AG04449 (cell line): ENCODE measurements around the gene USP36.
"Not testable (repeated sequence)": the region's sequence is repeated elsewhere in the genome, so short reads cannot be mapped to it uniquely, and the experiment has no call there.

ENCODE experiments used
- CTCF ChIA-PET: fragments of 350-600 bp; formaldehyde crosslinking; extraction: SDS; loops from one replicate; lab custom pipeline; 2021; ENCODE audit warnings: antibody characterized with exemption; lab: Yijun Ruan, JAX
- POLR2A ChIA-PET: fragments of 400-600, 350-600 bp; formaldehyde crosslinking; extraction: SDS; loops from one replicate; lab custom pipeline; 2020; ENCODE audit warnings: antibody characterized with exemption, inconsistent platforms; lab: Yijun Ruan, JAX
- DNase-seq: peaks from one replicate; pipeline ENCODE4 v3.0.0-alpha.2; 2010; ENCODE audit warnings: low read depth, low spot score
- H3K4me3 ChIP-seq: 2 replicates; pipeline ENCODE4 v1.5.1; 2011; ENCODE audit warnings: low read depth, mild to moderate bottlenecking, control low read depth, low read length
- CTCF ChIP-seq: IDR thresholded peaks from one replicate; pipeline ENCODE4 v1.5.1; 2011; ENCODE audit warnings: mild to moderate bottlenecking, moderate library complexity, low read length, control low read depth, inconsistent platforms; ENCODE audit not compliant: insufficient read depth; ENCODE audit errors: missing control alignments

The USP36 gene

GRCh38 chr17:78879635-78880186, 39.1 kb upstream of the USP36 start:
- CTCF ChIA-PET: interaction anchor here (1.3 to 1.7 kb wide), 2 partner anchors 14 to 92 kb away, joined by 7 to 13 read pairs; no protein-coding TSS in a partner anchor
- no peak for TF ChIP-seq CTCF
- DNase-seq: peak; percentile 56
- peak overlapping the region; percentile 33 for H3K4me3 ChIP-seq
- POLR2A ChIA-PET: interaction anchor here (0.5 to 1.1 kb wide), 4 partner anchors 18 to 96 kb away, joined by 3 to 4 read pairs (median 3); no protein-coding TSS in a partner anchor

GRCh38 chr17:78878871-78879527, 38.4 kb upstream of the USP36 start:
- TF ChIP-seq CTCF: no peak
- H3K4me3 ChIP-seq: peak overlapping the region; percentile 33
- CTCF ChIA-PET: interaction anchor here (1.3 to 1.7 kb wide), 3 partner anchors 13 to 93 kb away, joined by 3 to 13 read pairs (median 7); no protein-coding TSS in a partner anchor
- POLR2A ChIA-PET: interaction anchor here (0.5 to 1.0 kb wide), 2 partner anchors 17 to 97 kb away, joined by 3 to 4 read pairs; no protein-coding TSS in a partner anchor
- no peak for DNase-seq

GRCh38 chr17:78878261-78878660, 37.6 kb upstream of the USP36 start:
- ChIA-PET POLR2A (interaction anchor here (1.0 kb wide), 1 partner anchor 55 kb away, joined by 4 read pairs; no protein-coding TSS in a partner anchor), CTCF (interaction anchor here (1.3 to 4.9 kb wide), 5 partner anchors 10 to 93 kb away, joined by 3 to 53 read pairs (median 7); no protein-coding TSS in a partner anchor)
- no peak overlapping the region for H3K4me3 ChIP-seq
- no peak for DNase-seq
- TF ChIP-seq CTCF: no peak

GRCh38 chr17:78876954-78877517, 36.4 kb upstream of the USP36 start:
- H3K4me3 ChIP-seq, DNase-seq, POLR2A ChIA-PET: not testable (repeated sequence)
- CTCF ChIA-PET: interaction anchor here (1.2 to 4.9 kb wide), 4 partner anchors 8 to 95 kb away, joined by 6 to 53 read pairs (median 7); no protein-coding TSS in a partner anchor

GRCh38 chr17:78876094-78876597, 35.5 kb upstream of the USP36 start:
- ChIA-PET CTCF (interaction anchor here (0.7 to 4.9 kb wide), 5 partner anchors 8 to 170 kb away, joined by 3 to 53 read pairs (median 6); no protein-coding TSS in a partner anchor), POLR2A (interaction anchor here (0.6 to 0.7 kb wide), 2 partner anchors 11 to 43 kb away, joined by 3 read pairs; no protein-coding TSS in a partner anchor)
- TF ChIP-seq CTCF: no peak
- no peak overlapping the region for H3K4me3 ChIP-seq
- no peak for DNase-seq

- ChIA-PET POLR2A (interaction anchor here (0.6 to 0.7 kb wide), 2 partner anchors 11 to 43 kb away, joined by 3 read pairs; no protein-coding TSS in a partner anchor), CTCF (interaction anchor here (0.7 to 4.9 kb wide), 4 partner anchors 9 to 170 kb away, joined by 3 to 53 read pairs (median 6); no protein-coding TSS in a partner anchor)
Measured at GRCh38 chr17:78875363-78876093, 34.9 kb upstream of the USP36 start.

More at GRCh38 chr17:78875363-78876093, 34.9 kb upstream of the USP36 start:
- TF ChIP-seq CTCF: no peak
- H3K4me3 ChIP-seq: no peak overlapping the region
- no peak for DNase-seq
